Ascending aorta (tissue), 2 donors: ENCODE data around the gene TECR. TPM values are rescaled to one million over a fixed set of nuclear protein-coding genes. Genes with fewer than 3 reads are reported as not detected.
"Not testable (repeated sequence)": the region's sequence is repeated elsewhere in the genome, so short reads cannot be mapped to it uniquely, and the experiment has no call there.

Experiments
- DNase-seq, 2 donors: peaks; one replicate each; pipeline ENCODE4 v3.0.0-alpha.2; 2019; ENCODE audit warnings: low spot score in 2 of 2
- H3K27ac ChIP-seq, 2 donors: fragments of 200-600 bp; sonication (generic); one replicate each; pipeline ENCODE4 v1.5.1; 2016 to 2017; ENCODE audit warnings: mild to moderate bottlenecking in 1 of 2
- H3K27me3 ChIP-seq: fragments of 200-600 bp; sonication (generic); one replicate; pipeline ENCODE4 v1.5.1; 2017
- H3K36me3 ChIP-seq, 2 donors: fragments of 200-600 bp; sonication (generic); one replicate each; pipeline ENCODE4 v1.5.1; 2016
- H3K4me1 ChIP-seq, 2 donors: fragments of 200-600 bp; sonication (generic); one replicate each; pipeline ENCODE4 v1.5.1; 2016 to 2017; ENCODE audit warnings: mild to moderate bottlenecking in 1 of 2
- H3K4me3 ChIP-seq, 2 donors: fragments of 200-600 bp; sonication (generic); one replicate each; pipeline ENCODE4 v1.5.1; 2016 to 2017; ENCODE audit warnings: mild to moderate bottlenecking in 1 of 2
- H3K9me3 ChIP-seq, 2 donors: fragments of 200-600 bp; sonication (generic); one replicate each; pipeline ENCODE4 v1.5.1; 2016
- intact Hi-C: fragments of 100-400 bp; cut with DNase I; formaldehyde crosslinking; loops from one replicate; pipeline ENCODE4 v1.15.1; 2023
- total RNA-seq: library from RNA; depleted of rRNA; stranded (reverse); fragments of >200 nt; gene quantifications from one replicate; pipeline ENCODE4 v1.1.0, GENCODE V29; 2016
- TF ChIP-seq, protein P1 (sequence below), 3 experiments: fragments of 200-600 bp in 2 of 3; fragments of 450-650 bp in 1 of 3; sonication (generic) in 2 of 3; IDR thresholded peaks; one replicate each; pipeline ENCODE4 v1.5.1; 2016 to 2019; ENCODE audit warnings: antibody characterized with exemption in 3 of 3, mild to moderate bottlenecking in 1 of 3, moderate library complexity in 1 of 3

TECR gene
- total RNA-seq, 1 donor from 2014 or later = 88.7 TPM

DNA sequence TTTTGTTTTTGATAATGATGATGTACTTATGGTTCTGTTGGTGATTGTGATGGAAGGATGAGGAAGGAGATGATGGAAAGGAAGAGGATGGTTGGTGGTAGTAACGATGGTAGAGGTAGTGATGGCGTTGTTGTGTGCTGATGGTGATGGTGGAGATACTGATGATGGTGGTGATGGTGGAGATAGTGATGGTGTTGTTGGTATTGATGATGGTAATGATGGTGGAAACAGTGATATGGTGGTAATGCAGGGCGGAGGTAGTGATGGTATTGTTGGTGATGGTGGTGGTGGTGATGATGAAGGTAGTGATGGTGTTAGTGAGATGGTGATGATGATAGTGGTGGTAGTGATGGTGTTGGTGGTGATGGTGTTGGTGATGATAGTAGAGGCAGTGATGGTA lies 66.2 kb downstream of the TECR start:
- no peaks in the 10 kb centered on the region for H3K36me3 ChIP-seq
- H3K27me3 ChIP-seq = no peaks in the 10 kb centered on the region
- H3K4me3 ChIP-seq = no peak overlapping the region
- intact Hi-C loops = no loop called here
- H3K4me1 ChIP-seq = no peaks in the 10 kb centered on the region
- TF ChIP-seq, protein P1, sequence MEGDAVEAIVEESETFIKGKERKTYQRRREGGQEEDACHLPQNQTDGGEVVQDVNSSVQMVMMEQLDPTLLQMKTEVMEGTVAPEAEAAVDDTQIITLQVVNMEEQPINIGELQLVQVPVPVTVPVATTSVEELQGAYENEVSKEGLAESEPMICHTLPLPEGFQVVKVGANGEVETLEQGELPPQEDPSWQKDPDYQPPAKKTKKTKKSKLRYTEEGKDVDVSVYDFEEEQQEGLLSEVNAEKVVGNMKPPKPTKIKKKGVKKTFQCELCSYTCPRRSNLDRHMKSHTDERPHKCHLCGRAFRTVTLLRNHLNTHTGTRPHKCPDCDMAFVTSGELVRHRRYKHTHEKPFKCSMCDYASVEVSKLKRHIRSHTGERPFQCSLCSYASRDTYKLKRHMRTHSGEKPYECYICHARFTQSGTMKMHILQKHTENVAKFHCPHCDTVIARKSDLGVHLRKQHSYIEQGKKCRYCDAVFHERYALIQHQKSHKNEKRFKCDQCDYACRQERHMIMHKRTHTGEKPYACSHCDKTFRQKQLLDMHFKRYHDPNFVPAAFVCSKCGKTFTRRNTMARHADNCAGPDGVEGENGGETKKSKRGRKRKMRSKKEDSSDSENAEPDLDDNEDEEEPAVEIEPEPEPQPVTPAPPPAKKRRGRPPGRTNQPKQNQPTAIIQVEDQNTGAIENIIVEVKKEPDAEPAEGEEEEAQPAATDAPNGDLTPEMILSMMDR (IDR thresholded peaks at IDR 0.05) = no peak
- H3K9me3 ChIP-seq = no peaks in the 10 kb centered on the region
- DNase-seq = no peak
- no peak overlapping the region for H3K27ac ChIP-seq

DNA sequence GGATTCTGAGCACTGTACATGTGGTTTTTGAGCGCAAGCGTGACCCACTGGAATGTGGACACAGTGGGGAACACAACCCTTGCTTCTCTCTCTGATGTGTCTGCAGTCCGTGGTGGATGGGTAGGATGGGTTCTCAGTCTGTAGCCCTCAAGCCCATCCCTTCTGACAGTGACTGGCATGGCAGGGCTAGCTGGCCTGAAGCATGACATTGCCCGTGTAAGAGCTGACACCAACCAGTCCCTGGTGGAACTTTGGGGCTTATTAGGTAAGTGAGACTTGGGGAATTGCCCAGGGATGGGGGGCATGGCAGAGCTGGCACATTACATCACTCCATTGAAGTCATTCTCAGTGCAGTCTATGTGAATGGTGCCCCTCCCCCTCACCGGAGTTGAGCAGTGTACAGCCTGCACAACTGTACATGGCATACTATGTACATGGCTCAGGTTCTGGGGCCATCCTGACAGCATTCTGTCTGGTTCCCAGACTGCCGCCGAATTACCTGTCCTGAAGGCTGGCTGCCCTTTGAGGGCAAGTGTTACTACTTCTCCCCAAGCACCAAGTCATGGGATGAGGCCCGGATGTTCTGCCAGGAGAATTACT lies 70.3 kb downstream of the TECR start:
- no peaks in the 10 kb centered on the region for H3K27me3 ChIP-seq
- intact Hi-C loops = no loop called here
- H3K4me3 ChIP-seq = no peak overlapping the region
- H3K4me1 ChIP-seq = no peaks in the 10 kb centered on the region
- TF ChIP-seq, protein P1 (IDR thresholded peaks at IDR 0.05) = no peak
- no peaks in the 10 kb centered on the region for H3K36me3 ChIP-seq
- DNase-seq = no peak
- no peak overlapping the region for H3K27ac ChIP-seq
- H3K9me3 ChIP-seq = no peaks in the 10 kb centered on the region

DNA sequence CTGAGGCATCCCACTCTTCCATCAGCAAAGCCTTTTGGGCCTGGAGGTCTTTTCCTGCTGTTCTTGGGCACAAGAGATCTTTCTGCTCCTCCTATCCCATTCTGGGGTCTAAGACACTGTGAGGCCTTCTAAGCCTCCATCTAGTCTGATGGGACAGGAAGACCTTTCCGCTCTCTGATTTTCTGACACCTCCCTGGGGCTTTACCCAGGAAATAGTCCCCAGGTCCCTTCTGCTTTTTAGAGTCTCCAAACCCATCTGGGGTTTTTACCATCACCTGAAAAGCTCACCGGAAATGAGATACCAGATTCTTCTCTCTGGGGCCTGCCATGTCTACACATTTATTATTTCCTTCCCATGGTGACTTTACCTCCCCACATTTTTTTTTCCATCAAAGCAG lies 74.6 kb downstream of the TECR start:
- DNase-seq = no peak
- intact Hi-C loops = no loop called here
- H3K4me3 ChIP-seq = no peak overlapping the region
- H3K27me3 ChIP-seq = no peaks in the 10 kb centered on the region
- no peaks in the 10 kb centered on the region for H3K9me3 ChIP-seq
- H3K4me1 ChIP-seq = no peaks in the 10 kb centered on the region
- TF ChIP-seq, protein P1 (IDR thresholded peaks at IDR 0.05) = no peak
- H3K27ac ChIP-seq = no peak overlapping the region
- no peaks in the 10 kb centered on the region for H3K36me3 ChIP-seq

DNA sequence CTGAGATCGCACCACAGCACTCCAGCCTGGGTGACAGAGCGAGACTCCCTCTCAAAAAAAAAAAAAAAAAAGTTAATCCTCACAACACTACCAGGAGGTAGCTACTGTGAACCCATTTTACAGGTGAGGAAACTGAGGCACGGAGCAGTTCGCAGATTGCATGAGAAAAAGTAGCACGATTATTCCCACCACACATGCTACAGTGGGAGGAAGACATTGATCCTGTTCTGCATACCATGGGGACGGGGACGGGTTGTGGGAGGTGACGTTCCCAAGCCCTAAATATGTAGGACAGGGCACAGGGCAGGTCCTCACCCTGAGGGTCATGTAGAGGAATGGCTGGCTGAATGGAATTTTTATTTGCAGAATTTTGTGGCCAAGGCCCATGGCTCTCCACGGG lies 77.2 kb downstream of the TECR start:
- Histone ChIP-seq H3K4me3 (no peak overlapping the region), H3K27ac (no peak overlapping the region), H3K9me3 (no peaks in the 10 kb centered on the region), H3K27me3 (no peaks in the 10 kb centered on the region), H3K4me1 (no peaks in the 10 kb centered on the region), H3K36me3 (no peaks in the 10 kb centered on the region)
- TF ChIP-seq, protein P1 (IDR thresholded peaks at IDR 0.05) = no peak
- no peak for DNase-seq
- intact Hi-C loops = no loop called here

DNA sequence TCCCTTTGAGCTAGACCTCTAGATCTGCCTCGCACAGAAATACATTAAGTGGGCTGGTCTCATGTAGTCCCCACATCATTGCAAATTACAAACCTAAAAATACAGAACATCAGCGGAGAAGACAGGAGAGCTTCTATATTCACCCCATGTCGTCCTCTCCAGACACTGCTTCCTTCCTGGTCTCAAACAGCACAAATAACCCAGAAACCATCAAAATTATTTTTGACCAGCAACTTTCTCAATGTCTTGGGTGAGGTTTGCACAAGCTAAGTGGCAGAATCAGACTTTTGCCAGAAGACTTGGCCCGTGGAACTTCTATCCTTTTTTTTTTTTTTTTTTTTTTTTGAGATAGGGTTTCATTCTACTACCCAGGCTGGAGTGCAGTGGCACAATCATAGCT lies 81.7 kb downstream of the TECR start:
- DNase-seq = no peak
- Histone ChIP-seq H3K4me1 (no peaks in the 10 kb centered on the region), H3K27ac (no peak overlapping the region), H3K4me3 (no peak overlapping the region), H3K9me3 (no peaks in the 10 kb centered on the region), H3K27me3 (no peaks in the 10 kb centered on the region), H3K36me3 (no peaks in the 10 kb centered on the region)
- TF ChIP-seq, protein P1 (IDR thresholded peaks at IDR 0.05) = no peak
- intact Hi-C loops = no loop called here

DNA sequence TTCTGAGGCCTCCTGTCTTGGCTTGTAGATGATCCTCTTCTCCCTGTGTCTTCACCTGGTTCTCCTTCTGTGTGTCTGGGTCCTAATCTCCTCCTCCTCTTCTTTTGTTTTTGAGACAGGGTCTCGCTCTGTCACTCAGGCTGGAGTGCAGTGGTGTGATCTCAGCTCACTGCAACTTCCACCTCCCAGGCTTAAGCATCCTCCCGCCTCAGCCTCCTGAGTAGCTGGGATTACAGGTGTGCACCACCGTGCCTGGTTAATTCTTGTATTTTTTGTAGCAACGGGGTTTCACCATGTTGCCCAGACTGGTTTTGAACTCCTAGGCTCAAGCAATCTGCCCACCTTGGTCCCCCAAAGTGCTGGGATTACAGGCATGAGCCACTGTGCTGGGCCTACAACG lies 82.8 kb downstream of the TECR start:
- H3K27me3 ChIP-seq, H3K27ac ChIP-seq, H3K36me3 ChIP-seq, H3K9me3 ChIP-seq, H3K4me3 ChIP-seq, intact Hi-C loops, DNase-seq, H3K4me1 ChIP-seq: not testable (repeated sequence)
